ENCODE measurements around the gene TEX13A.

Gene TEX13A

GRCh38 chrX:105209406-105209805 is 11.1 kb downstream of the TEX13A start:
- peaks cover 4% of the 10 kb centered on the region for H3K27me3 ChIP-seq (ENCODE audit: insufficient read depth, low read depth, severe bottlenecking)
- no peaks in the 10 kb centered on the region for H3K9me3 ChIP-seq (ENCODE audit: severe bottlenecking)
- no peak for DNase-seq
- no peak overlapping the region for H3K4me3 ChIP-seq (ENCODE audit: low read depth, low read length)
- H3K27ac ChIP-seq: no peak overlapping the region
- H3K36me3 ChIP-seq: no peaks in the 10 kb centered on the region
- TF ChIP-seq CTCF (IDR thresholded peaks at IDR 0.05; ENCODE audit: low read depth, low read length): no peak

- Histone ChIP-seq H3K36me3 (no peaks in the 10 kb centered on the region), H3K9me3 (ENCODE audit: severe bottlenecking) (no peaks in the 10 kb centered on the region), H3K4me3 (ENCODE audit: low read depth, low read length) (no peak overlapping the region), H3K27me3 (ENCODE audit: insufficient read depth, low read depth, severe bottlenecking) (peaks cover 30% of the 10 kb centered on the region), H3K27ac (no peak overlapping the region)
- peak; percentile 25 for DNase-seq
- TF ChIP-seq CTCF (IDR thresholded peaks at IDR 0.05; ENCODE audit: low read depth, low read length): peak; percentile 66
These were observed 28.6 kb downstream of the TEX13A start for GRCh38 chrX:105191878-105192277.

GRCh38 chrX:105190252-105190853 is 30.1 kb downstream of the TEX13A start:
- Histone ChIP-seq H3K27ac (no peak overlapping the region), H3K9me3 (ENCODE audit: severe bottlenecking) (no peaks in the 10 kb centered on the region), H3K4me3 (ENCODE audit: low read depth, low read length) (no peak overlapping the region), H3K36me3 (no peaks in the 10 kb centered on the region), H3K27me3 (ENCODE audit: insufficient read depth, low read depth, severe bottlenecking) (peaks cover 20% of the 10 kb centered on the region)
- DNase-seq: no peak
- peak; percentile 57 for TF ChIP-seq CTCF (IDR thresholded peaks at IDR 0.05; ENCODE audit: low read depth, low read length)

GRCh38 chrX:105189093-105189492 is 31.4 kb downstream of the TEX13A start:
- TF ChIP-seq CTCF (IDR thresholded peaks at IDR 0.05; ENCODE audit: low read depth, low read length): no peak
- Histone ChIP-seq H3K9me3 (ENCODE audit: severe bottlenecking) (no peaks in the 10 kb centered on the region), H3K36me3 (no peaks in the 10 kb centered on the region), H3K27me3 (ENCODE audit: insufficient read depth, low read depth, severe bottlenecking) (peaks cover 13% of the 10 kb centered on the region), H3K27ac (no peak overlapping the region), H3K4me3 (ENCODE audit: low read depth, low read length) (no peak overlapping the region)
- DNase-seq: no peak

GRCh38 chrX:105179644-105180043 is 40.9 kb downstream of the TEX13A start:
- H3K36me3 ChIP-seq: no peaks in the 10 kb centered on the region
- DNase-seq: no peak
- TF ChIP-seq CTCF (IDR thresholded peaks at IDR 0.05; ENCODE audit: low read depth, low read length): no peak

GRCh38 chrX:105173071-105173470 is 47.4 kb downstream of the TEX13A start:
- Histone ChIP-seq H3K4me3 (ENCODE audit: low read depth, low read length) (no peak overlapping the region), H3K36me3 (no peaks in the 10 kb centered on the region), H3K27ac (no peak overlapping the region), H3K27me3 (ENCODE audit: insufficient read depth, low read depth, severe bottlenecking) (peaks cover 22% of the 10 kb centered on the region), H3K9me3 (ENCODE audit: severe bottlenecking) (no peaks in the 10 kb centered on the region)
- TF ChIP-seq CTCF (IDR thresholded peaks at IDR 0.05; ENCODE audit: low read depth, low read length): no peak
- no peak for DNase-seq

More at GRCh38 chrX:105179644-105180043, 40.9 kb downstream of the TEX13A start:
- no peak overlapping the region for H3K27ac ChIP-seq
- H3K4me3 ChIP-seq (ENCODE audit: low read depth, low read length): no peak overlapping the region
- peaks cover 5% of the 10 kb centered on the region for H3K27me3 ChIP-seq (ENCODE audit: insufficient read depth, low read depth, severe bottlenecking)
- no peaks in the 10 kb centered on the region for H3K9me3 ChIP-seq (ENCODE audit: severe bottlenecking)
